NB4 (cell line): ENCODE data around the gene GATA3.
"Not testable (repeated sequence)": the region's sequence is repeated elsewhere in the genome, so short reads cannot be mapped to it uniquely, and the experiment has no call there.

ENCODE experiments used
- DNase-seq: peaks from one replicate; pipeline ENCODE4 v3.0.0; 2010; ENCODE audit warnings: low read depth
- H3K4me3 ChIP-seq: one replicate; pipeline ENCODE4 v1.5.1; 2011; ENCODE audit warnings: mild to moderate bottlenecking, low read depth, low read length, moderate library complexity
- MAX ChIP-seq: IDR thresholded peaks from 2 replicates; pipeline ENCODE4 v1.6.1; 2011; ENCODE audit warnings: low read depth, low read length
- MYC ChIP-seq: IDR thresholded peaks from 2 replicates; pipeline ENCODE4 v1.6.1; 2011; ENCODE audit warnings: low read depth, low read length
- POLR2A ChIP-seq: IDR thresholded peaks from 2 replicates; pipeline ENCODE4 v1.6.1; 2011; ENCODE audit warnings: mild to moderate bottlenecking; ENCODE audit not compliant: insufficient read length; ENCODE audit errors: extremely low read depth
- TF ChIP-seq, protein P1 (sequence below): IDR thresholded peaks from one replicate; pipeline ENCODE4 v1.5.1; 2012; ENCODE audit warnings: low read depth, low read length

Gene GATA3

DNA sequence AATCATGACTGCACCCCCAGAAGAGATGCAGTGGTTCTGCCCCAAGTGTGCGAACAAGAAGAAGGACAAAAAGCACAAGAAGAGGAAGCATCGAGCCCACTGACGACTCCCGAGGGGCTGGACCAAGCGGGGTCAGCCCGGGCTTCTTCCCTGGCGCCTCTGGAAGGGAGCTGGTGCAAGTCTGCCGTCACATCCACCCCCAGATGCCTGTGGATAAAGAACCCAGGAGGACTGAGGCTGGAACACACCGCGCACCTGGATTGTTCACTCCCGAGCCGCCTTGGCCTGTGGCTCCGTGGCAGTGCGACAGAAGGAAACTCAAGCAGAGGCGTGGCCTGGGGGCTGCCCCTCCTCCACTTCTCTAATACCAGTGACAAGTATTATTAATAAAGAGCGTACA, 39.8 kb upstream of the GATA3 start:
- DNase-seq = no peak
- TF ChIP-seq MYC (no peak), POLR2A (no peak), MAX (no peak)
- TF ChIP-seq, protein P1, sequence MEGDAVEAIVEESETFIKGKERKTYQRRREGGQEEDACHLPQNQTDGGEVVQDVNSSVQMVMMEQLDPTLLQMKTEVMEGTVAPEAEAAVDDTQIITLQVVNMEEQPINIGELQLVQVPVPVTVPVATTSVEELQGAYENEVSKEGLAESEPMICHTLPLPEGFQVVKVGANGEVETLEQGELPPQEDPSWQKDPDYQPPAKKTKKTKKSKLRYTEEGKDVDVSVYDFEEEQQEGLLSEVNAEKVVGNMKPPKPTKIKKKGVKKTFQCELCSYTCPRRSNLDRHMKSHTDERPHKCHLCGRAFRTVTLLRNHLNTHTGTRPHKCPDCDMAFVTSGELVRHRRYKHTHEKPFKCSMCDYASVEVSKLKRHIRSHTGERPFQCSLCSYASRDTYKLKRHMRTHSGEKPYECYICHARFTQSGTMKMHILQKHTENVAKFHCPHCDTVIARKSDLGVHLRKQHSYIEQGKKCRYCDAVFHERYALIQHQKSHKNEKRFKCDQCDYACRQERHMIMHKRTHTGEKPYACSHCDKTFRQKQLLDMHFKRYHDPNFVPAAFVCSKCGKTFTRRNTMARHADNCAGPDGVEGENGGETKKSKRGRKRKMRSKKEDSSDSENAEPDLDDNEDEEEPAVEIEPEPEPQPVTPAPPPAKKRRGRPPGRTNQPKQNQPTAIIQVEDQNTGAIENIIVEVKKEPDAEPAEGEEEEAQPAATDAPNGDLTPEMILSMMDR = no peak
- H3K4me3 ChIP-seq = no peak overlapping the region

- no peak for DNase-seq
- no peak for TF ChIP-seq MYC
- TF ChIP-seq, protein P1 = no peak
- no peak for TF ChIP-seq POLR2A
- no peak for TF ChIP-seq MAX
These were observed 37.2 kb upstream of the GATA3 start for GRCh38 chr10:8017277-8017676.

GRCh38 chr10:8023321-8023720, 31.2 kb upstream of the GATA3 start:
- no peak overlapping the region for H3K4me3 ChIP-seq
- TF ChIP-seq MYC = no peak
- no peak for TF ChIP-seq MAX
- TF ChIP-seq, protein P1 = no peak
- TF ChIP-seq POLR2A = no peak

More at GRCh38 chr10:8017277-8017676, 37.2 kb upstream of the GATA3 start:
- no peak overlapping the region for H3K4me3 ChIP-seq

GRCh38 chr10:8023851-8024250, 30.6 kb upstream of the GATA3 start:
- TF ChIP-seq MYC (no peak), POLR2A (no peak)
- no peak overlapping the region for H3K4me3 ChIP-seq
- no peak for DNase-seq

More at GRCh38 chr10:8023321-8023720, 31.2 kb upstream of the GATA3 start:
- DNase-seq = no peak

- no peak for DNase-seq
- TF ChIP-seq MYC (no peak), MAX (no peak), POLR2A (no peak)
- TF ChIP-seq, protein P1 = no peak
- H3K4me3 ChIP-seq = no peak overlapping the region
These were observed 27.9 kb upstream of the GATA3 start for GRCh38 chr10:8026349-8027259.

DNA sequence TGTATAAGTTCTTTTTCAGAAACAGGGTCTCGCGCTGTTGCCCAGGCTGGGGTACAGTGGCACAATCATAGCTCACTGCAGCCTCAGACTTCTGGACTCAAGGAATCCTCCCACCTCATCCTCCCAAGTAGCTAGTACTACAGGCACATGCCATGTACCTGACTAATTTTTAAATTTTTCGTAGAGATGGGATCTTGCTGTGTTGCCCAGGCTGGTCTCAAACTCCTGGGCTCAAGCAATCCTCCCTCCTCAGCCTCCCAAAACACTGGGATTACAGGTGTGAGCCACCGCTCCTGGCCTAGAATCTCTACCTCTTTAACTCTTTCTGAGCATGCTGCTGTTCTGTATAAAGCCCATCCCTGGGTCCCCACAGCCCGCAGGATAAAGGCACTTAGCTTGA, 23.3 kb upstream of the GATA3 start:
- not testable (repeated sequence) for H3K4me3 ChIP-seq, DNase-seq

GRCh38 chr10:8032558-8032957, 21.9 kb upstream of the GATA3 start:
- no peak overlapping the region for H3K4me3 ChIP-seq
- TF ChIP-seq POLR2A (no peak), MAX (no peak), MYC (no peak)
- TF ChIP-seq, protein P1 = no peak
- DNase-seq = no peak
